Measurements from ENCODE around the gene EXOC6B.

EXOC6B gene

DNA sequence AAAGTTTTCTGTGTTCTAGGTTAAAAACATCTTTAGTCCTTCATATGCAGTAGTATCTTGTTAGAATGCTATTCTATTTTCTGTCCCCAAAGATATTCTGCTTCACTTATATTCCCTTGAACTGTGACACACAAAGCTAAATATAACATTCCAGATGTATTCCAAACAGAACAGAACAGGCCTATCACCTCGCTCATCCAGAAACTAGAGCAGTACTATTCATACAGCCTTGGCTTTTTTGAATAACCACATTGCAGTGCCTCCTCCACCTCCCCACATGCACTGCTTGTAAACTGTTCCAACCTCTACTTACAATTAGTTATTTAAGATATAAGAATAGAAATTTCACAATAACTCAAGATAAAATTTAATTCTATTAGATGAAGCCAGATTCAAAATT lies 196.8 kb downstream of the EXOC6B start:
- H3K36me3 ChIP-seq (ENCODE audit: control insufficient read depth, insufficient read depth, low read length) = no peaks in the 10 kb centered on the region
- TF ChIP-seq CTCF (IDR thresholded peaks at IDR 0.05; ENCODE audit: insufficient read depth, low read length, poor library complexity, severe bottlenecking) = no peak
- no peaks in the 10 kb centered on the region for H3K27me3 ChIP-seq (replicated peaks; ENCODE audit: control insufficient read depth, insufficient read depth, low read length)
- no peak for DNase-seq (ENCODE audit: extremely low read depth, insufficient read length)
- H3K4me3 ChIP-seq (replicated peaks; ENCODE audit: low read depth, low read length) = no peak overlapping the region

DNA sequence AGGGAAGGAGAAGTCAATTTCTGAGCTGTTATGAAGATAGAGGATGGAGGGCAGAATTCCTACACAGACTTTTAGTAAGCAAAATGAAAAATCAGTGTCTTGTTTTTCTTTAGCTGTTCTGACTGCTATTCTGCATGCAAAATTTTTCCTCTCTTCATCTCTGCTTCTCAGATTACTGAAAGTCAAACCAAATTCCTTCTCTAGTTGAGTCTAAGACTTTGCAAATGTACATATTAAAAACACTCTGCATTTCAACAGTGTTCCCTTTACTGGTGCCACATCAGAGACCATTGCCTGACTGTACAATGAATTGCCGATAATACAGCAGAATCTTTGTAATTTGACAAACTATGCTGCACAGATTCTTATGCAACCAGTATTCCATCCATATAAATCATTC lies 198.8 kb downstream of the EXOC6B start:
- Histone ChIP-seq H3K36me3 (ENCODE audit: control insufficient read depth, insufficient read depth, low read length) (no peaks in the 10 kb centered on the region), H3K4me3 (replicated peaks; ENCODE audit: low read depth, low read length) (no peak overlapping the region), H3K27me3 (replicated peaks; ENCODE audit: control insufficient read depth, insufficient read depth, low read length) (no peaks in the 10 kb centered on the region)
- no peak for DNase-seq (ENCODE audit: extremely low read depth, insufficient read length)
- TF ChIP-seq CTCF (IDR thresholded peaks at IDR 0.05; ENCODE audit: insufficient read depth, low read length, poor library complexity, severe bottlenecking) = no peak

- Histone ChIP-seq H3K36me3 (ENCODE audit: control insufficient read depth, insufficient read depth, low read length) (no peaks in the 10 kb centered on the region), H3K4me3 (replicated peaks; ENCODE audit: low read depth, low read length) (no peak overlapping the region), H3K27me3 (replicated peaks; ENCODE audit: control insufficient read depth, insufficient read depth, low read length) (no peaks in the 10 kb centered on the region)
- DNase-seq (ENCODE audit: extremely low read depth, insufficient read length) = no peak
- TF ChIP-seq CTCF (IDR thresholded peaks at IDR 0.05; ENCODE audit: insufficient read depth, low read length, poor library complexity, severe bottlenecking) = no peak
Observed at GRCh38 chr2:72625366-72625765, 200.5 kb downstream of the EXOC6B start.

- H3K36me3 ChIP-seq (ENCODE audit: control insufficient read depth, insufficient read depth, low read length) = no peaks in the 10 kb centered on the region
- TF ChIP-seq CTCF (IDR thresholded peaks at IDR 0.05; ENCODE audit: insufficient read depth, low read length, poor library complexity, severe bottlenecking) = no peak
- H3K27me3 ChIP-seq (replicated peaks; ENCODE audit: control insufficient read depth, insufficient read depth, low read length) = no peaks in the 10 kb centered on the region
- DNase-seq (ENCODE audit: extremely low read depth, insufficient read length) = no peak
- no peak overlapping the region for H3K4me3 ChIP-seq (replicated peaks; ENCODE audit: low read depth, low read length)
Observed at GRCh38 chr2:72623481-72623880, 202.4 kb downstream of the EXOC6B start.

GRCh38 chr2:72619626-72620025 lies 206.2 kb downstream of the EXOC6B start:
- H3K36me3 ChIP-seq (ENCODE audit: control insufficient read depth, insufficient read depth, low read length) = no peaks in the 10 kb centered on the region
- no peaks in the 10 kb centered on the region for H3K27me3 ChIP-seq (replicated peaks; ENCODE audit: control insufficient read depth, insufficient read depth, low read length)
- no peak overlapping the region for H3K4me3 ChIP-seq (replicated peaks; ENCODE audit: low read depth, low read length)
- no peak for DNase-seq (ENCODE audit: extremely low read depth, insufficient read length)
- no peak for TF ChIP-seq CTCF (IDR thresholded peaks at IDR 0.05; ENCODE audit: insufficient read depth, low read length, poor library complexity, severe bottlenecking)

DNA sequence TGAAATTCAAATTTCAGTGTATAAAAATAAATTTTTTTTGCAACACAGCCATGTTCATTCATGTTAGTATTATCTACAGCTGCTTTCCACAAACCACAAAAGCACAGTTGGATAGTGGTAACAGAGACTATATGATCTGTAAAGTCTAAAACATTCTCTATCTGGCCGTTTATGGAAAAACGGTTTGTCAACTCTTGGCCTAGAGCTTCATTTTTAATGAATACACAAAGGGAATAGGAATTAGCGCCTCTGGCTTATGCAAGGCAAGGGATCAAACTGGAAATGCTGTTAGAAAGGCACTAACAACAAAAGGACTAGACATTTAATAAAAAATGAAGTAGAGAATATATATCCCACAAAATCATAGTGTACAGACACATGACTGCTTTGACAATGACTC lies 211.9 kb downstream of the EXOC6B start:
- Histone ChIP-seq H3K36me3 (ENCODE audit: control insufficient read depth, insufficient read depth, low read length) (no peaks in the 10 kb centered on the region), H3K4me3 (replicated peaks; ENCODE audit: low read depth, low read length) (no peak overlapping the region), H3K27me3 (replicated peaks; ENCODE audit: control insufficient read depth, insufficient read depth, low read length) (no peaks in the 10 kb centered on the region)
- TF ChIP-seq CTCF (IDR thresholded peaks at IDR 0.05; ENCODE audit: insufficient read depth, low read length, poor library complexity, severe bottlenecking) = no peak
- no peak for DNase-seq (ENCODE audit: extremely low read depth, insufficient read length)
